SU-DHL-6 (cell line): ENCODE results near the gene ANKRD13A.

ENCODE experiments used
- EZH2phosphoT487 ChIP-seq: fragments of 200-600 bp; sonication (generic), shearing (Covaris generic); conservative IDR thresholded peaks from 2 replicates; pipeline ENCODE4 v1.6.1; 2018; ENCODE audit warnings: mild to moderate bottlenecking, antibody characterized with exemption, low read length, moderate library complexity, mixed read lengths
- TF ChIP-seq, protein P1 (sequence below): fragments of 200-600 bp; sonication (generic); IDR thresholded peaks from one replicate; pipeline ENCODE4 v1.5.1; 2017; ENCODE audit warnings: antibody characterized with exemption, mild to moderate bottlenecking, low read length, moderate library complexity; ENCODE audit not compliant: insufficient read depth, poor library complexity, severe bottlenecking

DNA sequence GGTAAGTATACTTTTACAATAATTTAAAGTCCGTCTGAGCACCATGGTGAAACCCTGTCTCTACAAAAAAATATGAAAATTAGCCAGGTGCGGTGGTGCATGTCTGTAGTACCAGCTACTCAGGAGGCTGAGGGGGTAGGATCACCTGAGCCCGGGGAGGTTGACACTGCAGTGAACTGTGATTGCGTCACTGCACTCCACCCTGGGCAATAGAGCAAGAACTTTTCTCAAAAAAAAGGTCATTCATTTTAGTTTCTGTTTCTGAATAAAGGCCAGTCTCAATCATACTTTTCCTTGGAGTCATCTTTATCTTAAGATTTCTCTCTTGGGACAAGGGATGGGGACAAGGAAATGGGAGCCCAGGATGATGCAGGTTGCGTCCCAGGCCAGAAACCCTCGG lies 12.9 kb downstream of the ANKRD13A start:
- TF ChIP-seq, protein P1, sequence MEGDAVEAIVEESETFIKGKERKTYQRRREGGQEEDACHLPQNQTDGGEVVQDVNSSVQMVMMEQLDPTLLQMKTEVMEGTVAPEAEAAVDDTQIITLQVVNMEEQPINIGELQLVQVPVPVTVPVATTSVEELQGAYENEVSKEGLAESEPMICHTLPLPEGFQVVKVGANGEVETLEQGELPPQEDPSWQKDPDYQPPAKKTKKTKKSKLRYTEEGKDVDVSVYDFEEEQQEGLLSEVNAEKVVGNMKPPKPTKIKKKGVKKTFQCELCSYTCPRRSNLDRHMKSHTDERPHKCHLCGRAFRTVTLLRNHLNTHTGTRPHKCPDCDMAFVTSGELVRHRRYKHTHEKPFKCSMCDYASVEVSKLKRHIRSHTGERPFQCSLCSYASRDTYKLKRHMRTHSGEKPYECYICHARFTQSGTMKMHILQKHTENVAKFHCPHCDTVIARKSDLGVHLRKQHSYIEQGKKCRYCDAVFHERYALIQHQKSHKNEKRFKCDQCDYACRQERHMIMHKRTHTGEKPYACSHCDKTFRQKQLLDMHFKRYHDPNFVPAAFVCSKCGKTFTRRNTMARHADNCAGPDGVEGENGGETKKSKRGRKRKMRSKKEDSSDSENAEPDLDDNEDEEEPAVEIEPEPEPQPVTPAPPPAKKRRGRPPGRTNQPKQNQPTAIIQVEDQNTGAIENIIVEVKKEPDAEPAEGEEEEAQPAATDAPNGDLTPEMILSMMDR = no peak
- TF ChIP-seq EZH2phosphoT487 = no peak
